ENCODE results near the gene UPK1A.
A peak's percentile ranks its signal among the peaks of the same experiment; 100 is the strongest.
"Not testable (repeated sequence)": the region's sequence is repeated elsewhere in the genome, so short reads cannot be mapped to it uniquely, and the experiment has no call there.

The UPK1A gene

DNA sequence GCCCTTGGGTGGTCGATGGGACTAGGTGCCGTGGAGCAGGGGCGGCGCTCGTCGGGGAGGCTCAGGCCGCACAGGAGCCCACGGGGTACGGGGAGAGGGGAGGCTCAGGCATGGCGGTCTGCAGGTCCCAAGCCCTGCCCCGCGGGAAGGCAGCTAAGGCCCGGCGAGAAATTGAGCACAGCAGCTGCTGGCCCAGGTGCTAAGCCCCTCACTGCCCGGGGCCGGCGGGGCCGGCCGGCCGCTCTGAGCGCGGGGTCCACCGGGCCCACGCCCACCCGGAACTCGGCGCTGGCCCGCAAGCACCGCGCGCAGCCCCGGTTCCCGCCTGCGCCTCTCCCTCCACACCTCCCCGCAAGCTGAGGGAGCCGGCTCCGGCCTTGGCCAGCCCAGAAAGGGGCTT lies 24.8 kb downstream of the UPK1A start:
- not testable (repeated sequence) for H3K27ac ChIP-seq (ENCODE audit: low read length); H3K4me1 ChIP-seq (ENCODE audit: control insufficient read depth, insufficient read depth, low read length); H3K4me3 ChIP-seq (ENCODE audit: low read length); H3K27me3 ChIP-seq (ENCODE audit: control insufficient read depth, insufficient read depth, low read length); H3K9me3 ChIP-seq (ENCODE audit: control insufficient read depth, insufficient read depth, low read length); H3K36me3 ChIP-seq (ENCODE audit: control insufficient read depth, insufficient read depth, low read length); DNase-seq (ENCODE audit: low read depth, low spot score)
- no CpG with 5 or more reads among the region's 37 CpGs for WGBS (ENCODE audit: insufficient coverage, insufficient read length)

- no peak for DNase-seq (ENCODE audit: low read depth, low spot score)
- Histone ChIP-seq H3K9me3 (ENCODE audit: control insufficient read depth, insufficient read depth, low read length) (no peaks in the 10 kb centered on the region), H3K36me3 (ENCODE audit: control insufficient read depth, insufficient read depth, low read length) (no peaks in the 10 kb centered on the region), H3K27ac (ENCODE audit: low read length) (no peak overlapping the region), H3K27me3 (ENCODE audit: control insufficient read depth, insufficient read depth, low read length) (no peaks in the 10 kb centered on the region), H3K4me3 (ENCODE audit: low read length) (no peak overlapping the region), H3K4me1 (ENCODE audit: control insufficient read depth, insufficient read depth, low read length) (no peaks in the 10 kb centered on the region)
- WGBS (ENCODE audit: insufficient coverage, insufficient read length): no CpG with 5 or more reads among the region's 11 CpGs
These were observed 25.7 kb downstream of the UPK1A start for GRCh38 chr19:35692010-35692409.

DNA sequence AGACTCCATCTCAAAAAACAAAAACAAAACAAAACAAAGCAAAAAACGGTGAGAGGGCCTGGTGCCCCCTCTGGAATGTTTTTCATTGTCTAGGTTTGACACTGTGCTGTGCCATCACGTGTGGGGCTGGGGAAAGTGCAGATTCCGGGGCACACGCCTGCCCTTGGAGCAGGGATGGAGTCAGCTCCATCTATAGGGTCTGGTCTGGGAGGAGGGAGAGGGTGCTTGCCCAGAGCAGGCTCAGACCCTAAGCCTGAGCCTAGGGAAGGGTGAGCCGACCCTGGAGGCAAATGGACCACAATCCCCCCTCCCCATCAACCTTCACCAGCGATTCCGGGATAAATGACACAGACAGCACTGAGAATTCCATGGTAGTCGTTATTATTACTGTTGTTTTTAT lies 27.1 kb downstream of the UPK1A start:
- no CpG with 5 or more reads among the region's 8 CpGs for WGBS (ENCODE audit: insufficient coverage, insufficient read length)
- Histone ChIP-seq H3K9me3 (ENCODE audit: control insufficient read depth, insufficient read depth, low read length) (no peaks in the 10 kb centered on the region), H3K27me3 (ENCODE audit: control insufficient read depth, insufficient read depth, low read length) (no peaks in the 10 kb centered on the region), H3K27ac (ENCODE audit: low read length) (no peak overlapping the region), H3K36me3 (ENCODE audit: control insufficient read depth, insufficient read depth, low read length) (no peaks in the 10 kb centered on the region), H3K4me3 (ENCODE audit: low read length) (no peak overlapping the region), H3K4me1 (ENCODE audit: control insufficient read depth, insufficient read depth, low read length) (no peaks in the 10 kb centered on the region)
- no peak for DNase-seq (ENCODE audit: low read depth, low spot score)

DNA sequence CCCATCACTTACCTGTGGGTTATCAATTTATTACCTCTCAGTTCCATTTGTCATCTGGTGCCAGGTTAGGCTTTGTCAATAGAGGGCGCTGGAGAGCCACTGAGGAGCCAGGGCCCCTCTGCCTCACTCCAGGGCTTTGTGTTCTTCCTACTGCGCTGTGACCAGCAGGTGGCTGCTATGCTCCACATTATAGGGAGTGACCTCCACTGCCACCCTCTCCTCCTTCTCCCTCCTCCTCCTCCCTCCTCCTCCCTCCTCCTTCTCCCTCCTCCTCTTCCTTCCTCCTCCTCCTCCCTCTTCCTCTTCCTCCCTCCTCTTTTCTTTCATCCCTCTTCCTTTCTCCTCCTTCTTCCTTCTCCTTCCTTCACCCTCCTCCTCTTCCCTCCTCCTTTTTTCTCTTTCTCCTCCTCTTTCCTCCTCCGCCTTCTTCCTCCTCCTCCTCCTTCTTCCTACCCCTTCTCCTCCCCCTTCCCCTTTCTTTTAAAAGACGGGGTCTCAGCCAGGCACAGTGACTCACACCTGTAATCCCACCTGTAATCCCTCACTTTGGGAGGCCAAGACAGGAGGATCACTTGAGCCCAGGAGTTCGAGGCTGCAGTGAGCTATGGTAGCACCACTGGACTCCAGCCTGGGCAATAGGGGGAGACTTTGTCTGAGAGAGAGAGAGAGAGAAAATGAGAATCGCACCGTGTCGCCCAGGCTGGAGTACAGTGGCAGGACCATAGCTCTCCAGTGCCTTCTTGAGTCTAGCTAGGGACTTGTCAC lies 27.7 kb downstream of the UPK1A start:
- H3K27me3 ChIP-seq (ENCODE audit: control insufficient read depth, insufficient read depth, low read length): no peaks in the 10 kb centered on the region
- H3K36me3 ChIP-seq (ENCODE audit: control insufficient read depth, insufficient read depth, low read length): no peaks in the 10 kb centered on the region
- no peaks in the 10 kb centered on the region for H3K4me1 ChIP-seq (ENCODE audit: control insufficient read depth, insufficient read depth, low read length)
- DNase-seq (ENCODE audit: low read depth, low spot score): no peak
- no peaks in the 10 kb centered on the region for H3K9me3 ChIP-seq (ENCODE audit: control insufficient read depth, insufficient read depth, low read length)
- H3K27ac ChIP-seq (ENCODE audit: low read length): no peak overlapping the region
- no peak overlapping the region for H3K4me3 ChIP-seq (ENCODE audit: low read length)
- WGBS (ENCODE audit: insufficient coverage, insufficient read length): 100% methylated on average over 1 of the region's 8 CpGs

- no peaks in the 10 kb centered on the region for H3K4me1 ChIP-seq (ENCODE audit: control insufficient read depth, insufficient read depth, low read length)
- H3K9me3 ChIP-seq (ENCODE audit: control insufficient read depth, insufficient read depth, low read length): no peaks in the 10 kb centered on the region
- no peak overlapping the region for H3K27ac ChIP-seq (ENCODE audit: low read length)
- no peak for DNase-seq (ENCODE audit: low read depth, low spot score)
- no peak overlapping the region for H3K4me3 ChIP-seq (ENCODE audit: low read length)
- no peaks in the 10 kb centered on the region for H3K36me3 ChIP-seq (ENCODE audit: control insufficient read depth, insufficient read depth, low read length)
- WGBS (ENCODE audit: insufficient coverage, insufficient read length): no CpG with 5 or more reads among the region's 2 CpGs
- H3K27me3 ChIP-seq (ENCODE audit: control insufficient read depth, insufficient read depth, low read length): no peaks in the 10 kb centered on the region
These were observed 29.6 kb downstream of the UPK1A start for GRCh38 chr19:35695895-35696422.

DNA sequence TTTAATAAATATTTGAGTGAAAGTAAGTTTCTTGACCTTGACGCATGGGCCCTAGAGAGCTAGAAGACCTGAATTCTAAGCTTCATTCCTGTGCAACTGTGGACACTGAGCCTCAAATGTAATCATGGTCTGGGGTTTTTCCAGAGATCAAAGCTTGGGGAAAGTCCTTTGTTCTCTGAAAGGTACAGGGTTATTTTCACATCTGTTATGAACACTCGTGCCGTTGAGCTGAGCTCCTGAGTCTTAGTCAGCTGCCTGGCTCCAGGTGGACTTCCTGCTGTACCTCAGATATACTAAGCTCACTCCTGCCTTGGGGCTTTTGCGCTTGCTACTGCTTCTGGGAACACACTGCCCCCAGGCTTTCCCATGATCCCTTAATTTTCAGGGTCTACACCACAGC lies 30.5 kb downstream of the UPK1A start:
- no peak for DNase-seq (ENCODE audit: low read depth, low spot score)
- Histone ChIP-seq H3K27ac (ENCODE audit: low read length) (no peak overlapping the region), H3K9me3 (ENCODE audit: control insufficient read depth, insufficient read depth, low read length) (no peaks in the 10 kb centered on the region), H3K4me3 (ENCODE audit: low read length) (no peak overlapping the region), H3K4me1 (ENCODE audit: control insufficient read depth, insufficient read depth, low read length) (no peaks in the 10 kb centered on the region), H3K36me3 (ENCODE audit: control insufficient read depth, insufficient read depth, low read length) (no peaks in the 10 kb centered on the region), H3K27me3 (ENCODE audit: control insufficient read depth, insufficient read depth, low read length) (no peaks in the 10 kb centered on the region)
- whole genome bisulfite sequencing (ENCODE audit: insufficient coverage, insufficient read length): no CpG with 5 or more reads among the region's 4 CpGs

DNA sequence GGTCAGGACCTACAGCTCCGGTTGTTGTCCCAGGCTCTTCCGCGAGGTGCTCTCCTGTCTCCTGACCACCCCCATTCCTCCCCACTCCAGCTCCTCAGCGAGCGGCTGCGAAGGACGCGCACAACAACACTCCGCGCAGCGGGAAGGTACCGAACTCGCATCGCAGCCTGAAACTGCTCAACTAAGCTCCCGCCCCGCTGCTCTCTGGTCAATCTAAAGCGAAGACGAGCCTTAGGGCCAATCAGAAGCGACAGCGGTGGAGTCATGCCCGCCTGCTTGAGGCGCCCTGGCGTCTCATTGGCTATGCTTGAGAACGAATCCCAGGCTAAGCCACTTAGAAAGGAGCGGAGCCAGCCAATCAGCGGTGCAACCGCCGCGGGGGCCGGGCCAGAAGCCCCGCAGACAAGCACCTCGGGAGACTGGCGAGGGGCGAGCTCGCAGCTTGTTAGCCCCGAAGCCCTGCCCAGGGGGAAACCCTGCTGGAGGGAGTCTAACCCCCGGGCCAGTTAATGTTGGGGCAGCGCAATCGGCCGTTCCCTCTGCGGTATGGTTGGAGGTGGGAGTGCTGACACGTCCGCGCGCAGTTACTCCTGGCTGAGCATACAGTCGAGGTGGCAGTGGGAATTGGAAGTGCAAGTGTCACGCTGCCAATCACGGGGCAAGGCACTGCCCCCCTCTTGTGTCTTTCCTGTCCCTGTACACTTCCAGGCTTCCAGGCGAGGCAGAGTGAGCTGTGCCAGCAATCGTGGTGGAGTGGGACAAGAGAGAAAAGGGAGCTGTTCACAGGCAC lies 36.1 kb downstream of the UPK1A start:
- H3K4me3 ChIP-seq (ENCODE audit: low read length): peak overlapping the region; percentile 54; the same call in 1 of the 2 replicates
- no CpG with 5 or more reads among the region's 50 CpGs for WGBS (ENCODE audit: insufficient coverage, insufficient read length)
- peak; percentile 99 for DNase-seq (ENCODE audit: low read depth, low spot score)
- no peaks in the 10 kb centered on the region for H3K4me1 ChIP-seq (ENCODE audit: control insufficient read depth, insufficient read depth, low read length)
- H3K27ac ChIP-seq (ENCODE audit: low read length): no peak overlapping the region
- H3K36me3 ChIP-seq (ENCODE audit: control insufficient read depth, insufficient read depth, low read length): no peaks in the 10 kb centered on the region
- no peaks in the 10 kb centered on the region; the same call in 1 of the 2 replicates for H3K27me3 ChIP-seq (ENCODE audit: control insufficient read depth, insufficient read depth, low read length)
- no peaks in the 10 kb centered on the region for H3K9me3 ChIP-seq (ENCODE audit: control insufficient read depth, insufficient read depth, low read length)

DNA sequence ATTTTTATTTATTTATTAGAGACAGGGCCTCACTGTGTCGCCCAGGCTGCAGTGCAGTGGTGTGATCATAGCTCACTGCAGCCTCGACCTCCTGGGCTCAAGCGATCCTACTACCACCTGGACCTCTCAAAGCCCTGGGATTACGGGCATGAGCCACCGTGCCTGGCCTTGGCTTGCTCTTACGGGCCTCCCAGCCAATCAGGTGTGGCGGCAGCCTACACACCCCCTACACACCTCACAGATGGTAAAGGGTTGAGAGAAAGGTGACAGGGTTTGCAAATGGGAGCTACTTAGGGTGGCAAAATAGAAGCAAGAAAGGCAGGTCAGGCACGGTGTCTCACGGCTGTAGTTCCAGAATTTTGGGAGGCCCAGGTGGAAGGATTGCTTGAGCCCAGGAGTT lies 37.0 kb downstream of the UPK1A start:
- Histone ChIP-seq H3K4me3 (ENCODE audit: low read length) (no peak overlapping the region), H3K4me1 (ENCODE audit: control insufficient read depth, insufficient read depth, low read length) (no peaks in the 10 kb centered on the region), H3K36me3 (ENCODE audit: control insufficient read depth, insufficient read depth, low read length) (no peaks in the 10 kb centered on the region), H3K27me3 (ENCODE audit: control insufficient read depth, insufficient read depth, low read length) (no peaks in the 10 kb centered on the region; the same call in 1 of the 2 replicates), H3K9me3 (ENCODE audit: control insufficient read depth, insufficient read depth, low read length) (no peaks in the 10 kb centered on the region), H3K27ac (ENCODE audit: low read length) (no peak overlapping the region)
- no peak for DNase-seq (ENCODE audit: low read depth, low spot score)
- no CpG with 5 or more reads among the region's 9 CpGs for WGBS (ENCODE audit: insufficient coverage, insufficient read length)

DNA sequence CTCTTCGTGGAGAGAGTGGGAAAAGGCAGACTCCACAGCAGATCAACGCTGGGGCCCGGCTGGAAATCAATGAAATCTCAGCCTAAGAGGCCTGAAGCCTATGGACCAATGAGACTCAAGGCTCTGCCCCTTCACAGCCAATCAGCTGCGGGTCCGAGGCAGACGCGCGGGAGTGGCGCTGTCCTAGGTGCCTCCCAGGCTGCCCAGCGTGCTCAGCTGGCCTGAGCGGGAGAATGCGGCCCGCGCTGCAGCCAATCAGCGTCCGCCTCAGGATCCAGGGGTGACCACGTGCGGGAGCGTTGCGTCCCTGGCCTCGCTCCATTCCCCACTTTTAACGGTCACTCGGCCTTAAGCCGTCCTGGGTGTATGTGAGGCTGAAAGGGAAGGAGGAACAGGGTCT lies 37.9 kb downstream of the UPK1A start, which contains the start of gene ZBTB32:
ZBTB32 (plus strand) TSS at position 341 of the 400 bp plus-strand sequence. CDS start 10,069 bp downstream, outside the sequence.
- no peak within 1 kb of the TSS for H3K27ac ChIP-seq (ENCODE audit: low read length)
- no peak within 1 kb of the TSS for H3K4me3 ChIP-seq (ENCODE audit: low read length)
- no CpG with 5 or more reads among the region's 24 CpGs for WGBS (ENCODE audit: insufficient coverage, insufficient read length)
- H3K36me3 ChIP-seq (ENCODE audit: control insufficient read depth, insufficient read depth, low read length): no peaks in the 10 kb centered on the region
- no peaks in the 10 kb centered on the region; the same call in 1 of the 2 replicates for H3K27me3 ChIP-seq (ENCODE audit: control insufficient read depth, insufficient read depth, low read length)
- H3K4me1 ChIP-seq (ENCODE audit: control insufficient read depth, insufficient read depth, low read length): no peaks in the 10 kb centered on the region
- H3K9me3 ChIP-seq (ENCODE audit: control insufficient read depth, insufficient read depth, low read length): no peaks in the 10 kb centered on the region
- DNase-seq (ENCODE audit: low read depth, low spot score): no peak

DNA sequence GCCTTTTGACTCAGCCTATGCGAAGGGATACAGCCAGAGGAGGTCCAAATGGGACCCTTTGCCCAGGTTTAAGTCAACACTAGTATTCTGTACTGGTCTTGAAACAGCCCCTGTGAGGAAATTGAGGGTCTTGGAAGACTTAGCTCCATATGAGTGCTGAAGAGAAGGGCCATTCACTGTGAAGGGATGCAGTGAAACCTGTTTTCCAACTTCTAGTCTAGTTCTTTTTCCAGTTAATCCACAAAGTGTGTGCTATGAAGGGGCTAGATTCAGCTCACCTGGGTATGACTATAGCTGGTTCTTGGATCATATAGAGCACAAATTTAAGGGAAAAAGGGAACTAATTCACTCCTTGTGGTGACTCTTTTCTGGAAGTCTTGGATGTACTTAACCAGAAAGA lies 42.1 kb downstream of the UPK1A start:
- Histone ChIP-seq H3K27me3 (ENCODE audit: control insufficient read depth, insufficient read depth, low read length) (no peaks in the 10 kb centered on the region; the same call in 1 of the 2 replicates), H3K36me3 (ENCODE audit: control insufficient read depth, insufficient read depth, low read length) (no peaks in the 10 kb centered on the region), H3K9me3 (ENCODE audit: control insufficient read depth, insufficient read depth, low read length) (no peaks in the 10 kb centered on the region), H3K4me3 (ENCODE audit: low read length) (no peak overlapping the region), H3K4me1 (ENCODE audit: control insufficient read depth, insufficient read depth, low read length) (no peaks in the 10 kb centered on the region), H3K27ac (ENCODE audit: low read length) (no peak overlapping the region)
- DNase-seq (ENCODE audit: low read depth, low spot score): no peak
- WGBS (ENCODE audit: insufficient coverage, insufficient read length): no CpG with 5 or more reads among the region's 1 CpG

Measured in iPS DF 6.9 (cell line).